ENCODE measurements around the gene ZNRF1. TPM values are rescaled to one million over a fixed set of nuclear protein-coding genes. Genes with fewer than 3 reads are reported as not detected.

The ZNRF1 gene
- total and polyA plus RNA-seq, 2 donors (not counting 1 experiment from before 2014, with no cell fraction given): 0.27 to 0.76 TPM

- H3K4me3 Mint-ChIP-seq: no peak overlapping the region
- WGBS (ENCODE audit: insufficient coverage): no CpG with 5 or more reads among the region's 5 CpGs
- H3K27me3 ChIP-seq (replicated peaks in 1 of 4; ENCODE audit: control extremely low read depth in 1 of 4, control insufficient read depth in 3 of 4, insufficient read depth in 4 of 4, low read length in 3 of 4): peaks cover 0 to 17% (median 13%) of the 10 kb centered on the region in 4 experiments
- H3K4me1 Mint-ChIP-seq: no peaks in the 10 kb centered on the region
- peaks cover 0 to 6% (median 0%) of the 10 kb centered on the region in 3 donors for H3K9me3 ChIP-seq (ENCODE audit: control extremely low read depth in 1 of 3, control insufficient read depth in 2 of 3, insufficient read depth in 1 of 3, low read length in 2 of 3)
- no peaks in the 10 kb centered on the region for H3K36me3 ChIP-seq (replicated peaks in 1 of 2; ENCODE audit: control extremely low read depth in 1 of 2, control insufficient read depth in 1 of 2, extremely low read depth in 1 of 2, insufficient read depth in 2 of 2, low read length in 1 of 2)
- ChIA-PET CTCF (interaction anchor here (1.4 kb wide), 1 partner anchor 52 kb away, joined by 4 read pairs; no protein-coding TSS in a partner anchor), POLR2A (no interaction called here)
- H3K4me2 ChIP-seq (replicated peaks; ENCODE audit: low read depth, low read length, poor library complexity, severe bottlenecking): no peak overlapping the region
- H3K9me3 Mint-ChIP-seq (ENCODE audit: insufficient read depth): no peaks in the 10 kb centered on the region
- H3K27ac ChIP-seq (ENCODE audit: low read length in 2 of 2): no peak overlapping the region
- DNase-seq: no peak
- peaks cover 2 to 8% of the 10 kb centered on the region in 2 donors for H3K4me1 ChIP-seq (ENCODE audit: control insufficient read depth in 2 of 2, insufficient read depth in 2 of 2, low read length in 2 of 2)
- no peaks in the 10 kb centered on the region for H3K79me2 ChIP-seq (ENCODE audit: control insufficient read depth, insufficient read depth, low read length)
- peaks cover 4% of the 10 kb centered on the region for H3K27me3 Mint-ChIP-seq
- H3K27ac Mint-ChIP-seq: no peak overlapping the region
- TF ChIP-seq CTCF (IDR thresholded peaks at IDR 0.05) (no peak), EZH2 (IDR thresholded peaks at IDR 0.05; ENCODE audit: borderline replicate concordance, insufficient read depth, low read depth, low read length, poor library complexity, severe bottlenecking) (no peak)
- ATAC-seq (ENCODE audit: low read depth): no peak
- intact Hi-C loops (cut with micrococcal nuclease): no loop called here
- no peak overlapping the region for H3K9ac ChIP-seq (ENCODE audit: low read length)
- H4K20me1 ChIP-seq (ENCODE audit: control insufficient read depth, insufficient read depth, low read length, poor library complexity, severe bottlenecking): no peaks in the 10 kb centered on the region
- H3K4me3 ChIP-seq (ENCODE audit: control extremely low read depth in 1 of 5, extremely low read depth in 1 of 5, insufficient read depth in 1 of 5, low read depth in 2 of 5, low read length in 4 of 5): no peak overlapping the region
- no peak overlapping the region for H2AFZ ChIP-seq (ENCODE audit: insufficient read depth, low read depth, low read length, poor library complexity, severe bottlenecking)
Measured at GRCh38 chr16:75059411-75059810, 60.6 kb downstream of the ZNRF1 start.

GRCh38 chr16:75060723-75061122, 61.9 kb downstream of the ZNRF1 start:
- intact Hi-C loops (cut with micrococcal nuclease): no loop called here
- CTCF ChIA-PET: no interaction called here

More at GRCh38 chr16:75060723-75061122, 61.9 kb downstream of the ZNRF1 start:
- WGBS (ENCODE audit: insufficient coverage): 53% methylated on average over 6 of the region's 8 CpGs
- Mint-ChIP-seq H3K27ac (no peak overlapping the region), H3K4me3 (no peak overlapping the region), H3K4me1 (peaks cover 8% of the 10 kb centered on the region), H3K9me3 (ENCODE audit: insufficient read depth) (no peaks in the 10 kb centered on the region), H3K27me3 (peaks cover 15% of the 10 kb centered on the region)
- H3K27me3 ChIP-seq (replicated peaks in 1 of 4; ENCODE audit: control extremely low read depth in 1 of 4, control insufficient read depth in 3 of 4, insufficient read depth in 4 of 4, low read length in 3 of 4): peaks cover 0 to 26% (median 15%) of the 10 kb centered on the region in 4 experiments
- H3K27ac ChIP-seq (ENCODE audit: low read length in 2 of 2): no peak overlapping the region
- H3K36me3 ChIP-seq (replicated peaks in 1 of 2; ENCODE audit: control extremely low read depth in 1 of 2, control insufficient read depth in 1 of 2, extremely low read depth in 1 of 2, insufficient read depth in 2 of 2, low read length in 1 of 2): no peaks in the 10 kb centered on the region
- no peaks in the 10 kb centered on the region for H4K20me1 ChIP-seq (ENCODE audit: control insufficient read depth, insufficient read depth, low read length, poor library complexity, severe bottlenecking)
- no peak overlapping the region for H3K9ac ChIP-seq (ENCODE audit: low read length)
- H3K4me1 ChIP-seq (ENCODE audit: control insufficient read depth in 2 of 2, insufficient read depth in 2 of 2, low read length in 2 of 2): peaks cover 10 to 19% of the 10 kb centered on the region in 2 donors
- no peak overlapping the region for H2AFZ ChIP-seq (ENCODE audit: insufficient read depth, low read depth, low read length, poor library complexity, severe bottlenecking)
- no peak overlapping the region for H3K4me3 ChIP-seq (ENCODE audit: control extremely low read depth in 1 of 5, extremely low read depth in 1 of 5, insufficient read depth in 1 of 5, low read depth in 2 of 5, low read length in 4 of 5)
- no peak overlapping the region for H3K4me2 ChIP-seq (replicated peaks; ENCODE audit: low read depth, low read length, poor library complexity, severe bottlenecking)
- H3K9me3 ChIP-seq (ENCODE audit: control extremely low read depth in 1 of 3, control insufficient read depth in 2 of 3, insufficient read depth in 1 of 3, low read length in 2 of 3): peaks cover 0 to 6% (median 0%) of the 10 kb centered on the region in 3 donors
- no peaks in the 10 kb centered on the region for H3K79me2 ChIP-seq (ENCODE audit: control insufficient read depth, insufficient read depth, low read length)
- ATAC-seq (ENCODE audit: low read depth) (no peak), DNase-seq (no peak)
- POLR2A ChIA-PET: no interaction called here
- TF ChIP-seq EZH2 (IDR thresholded peaks at IDR 0.05; ENCODE audit: borderline replicate concordance, insufficient read depth, low read depth, low read length, poor library complexity, severe bottlenecking) (no peak), CTCF (IDR thresholded peaks at IDR 0.05) (no peak)

Data from B cell (primary cell).